Tibial nerve (tissue), 4 donors: ENCODE measurements around the gene PKP4. TPM values are rescaled to one million over a fixed set of nuclear protein-coding genes. Genes with fewer than 3 reads are reported as not detected.

Source experiments
- DNase-seq, 2 donors: peaks; one replicate each; pipeline ENCODE4 v3.0.0-alpha.2; 2019; ENCODE audit warnings: low spot score in 2 of 2
- H3K27ac ChIP-seq, 4 donors: fragments of 200-600 bp; sonication (generic) in 3 of 4; one replicate each; pipeline ENCODE4 v1.5.1; 2017 to 2019; ENCODE audit warnings: mild to moderate bottlenecking in 1 of 4
- H3K27me3 ChIP-seq, 2 donors: fragments of 200-600 bp; sonication (generic) in 1 of 2; one replicate each; pipeline versions ENCODE4 v1.5.1 to v1.6.0; 2017 to 2019
- H3K36me3 ChIP-seq, 3 donors: fragments of 200-600 bp; sonication (generic); one replicate each; pipeline ENCODE4 v1.5.1; 2018 to 2019
- H3K4me1 ChIP-seq, 4 donors: fragments of 200-600 bp; sonication (generic) in 3 of 4; one replicate each; pipeline ENCODE4 v1.5.1; 2017 to 2019
- H3K4me3 ChIP-seq, 4 donors: fragments of 200-600 bp; sonication (generic) in 3 of 4; one replicate each; pipeline ENCODE4 v1.5.1; 2017 to 2019; ENCODE audit warnings: mild to moderate bottlenecking in 1 of 4, moderate library complexity in 1 of 4
- H3K9me3 ChIP-seq, 4 donors: fragments of 200-600 bp; sonication (generic) in 3 of 4; one replicate each; pipeline ENCODE4 v1.5.1; 2017 to 2019
- EP300 ChIP-seq, 2 donors: sonication (generic); formaldehyde crosslinking; IDR thresholded peaks; one replicate each; pipeline ENCODE4 v1.6.1; 2017; ENCODE audit warnings: antibody characterized with exemption in 2 of 2, mild to moderate bottlenecking in 1 of 2
- POLR2A ChIP-seq, 2 donors: fragments of 450-650 bp; IDR thresholded peaks; one replicate each; pipeline ENCODE4 v1.6.1; 2017; ENCODE audit warnings: antibody characterized with exemption in 2 of 2, mild to moderate bottlenecking in 2 of 2, moderate library complexity in 2 of 2
- WGBS, 2 donors: methylation state at CpG; one replicate each; pipeline ENCODE4 v1.1.5; 2018; 5-methylcytosine and 5-hydroxymethylcytosine counted together
- total RNA-seq, 4 donors: library from RNA; depleted of rRNA; stranded (reverse); fragments of >200 nt; gene quantifications; one replicate each; pipeline ENCODE4 v1.1.0, GENCODE V29; 2016
- TF ChIP-seq, protein P1 (sequence below), 5 experiments: fragments of 200-600 bp in 3 of 5; fragments of 450-650 bp in 2 of 5; sonication (generic) in 3 of 5; IDR thresholded peaks; one replicate each; pipeline ENCODE4 v1.5.1; 2016 to 2019; ENCODE audit warnings: antibody characterized with exemption in 5 of 5, mild to moderate bottlenecking in 3 of 5, moderate library complexity in 2 of 5

Gene PKP4
- total RNA-seq, 4 donors from 2014 or later, result 57.8 to 100 (median 92.0) TPM

DNA sequence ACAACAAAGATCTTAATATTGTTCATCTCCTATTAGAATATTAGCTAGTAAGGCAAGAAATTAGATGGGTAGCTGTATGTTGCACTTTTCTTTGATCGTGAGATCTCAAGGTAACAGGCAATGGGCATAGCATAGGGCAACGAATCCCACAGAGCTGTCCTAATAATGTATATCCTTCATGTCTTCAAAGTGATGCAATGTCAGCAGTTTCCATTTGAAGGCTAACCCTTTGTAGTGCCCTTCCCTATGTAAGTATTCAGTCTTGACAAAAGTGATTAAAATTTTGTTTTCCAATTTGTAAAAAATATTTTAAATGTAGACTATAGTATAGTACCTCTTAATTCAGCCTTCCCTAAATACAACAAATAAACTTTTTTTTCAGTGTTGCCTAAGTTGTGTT is 112.5 kb downstream of the PKP4 start:
- DNase-seq, result no peak
- Histone ChIP-seq H3K4me1 (no peaks in the 10 kb centered on the region), H3K4me3 (no peak overlapping the region), H3K36me3 (peaks cover 0 to 7% (median 0%) of the 10 kb centered on the region in 3 donors), H3K27me3 (no peaks in the 10 kb centered on the region), H3K9me3 (peaks cover 0 to 16% (median 0%) of the 10 kb centered on the region in 4 donors), H3K27ac (no peak overlapping the region)
- 86 to 95% methylated on average over 2 of the region's 2 CpGs for WGBS, 2 donors
- TF ChIP-seq POLR2A (IDR thresholded peaks at IDR 0.05), result no peak
- no peak for TF ChIP-seq EP300 (IDR thresholded peaks at IDR 0.05)
- TF ChIP-seq, protein P1, sequence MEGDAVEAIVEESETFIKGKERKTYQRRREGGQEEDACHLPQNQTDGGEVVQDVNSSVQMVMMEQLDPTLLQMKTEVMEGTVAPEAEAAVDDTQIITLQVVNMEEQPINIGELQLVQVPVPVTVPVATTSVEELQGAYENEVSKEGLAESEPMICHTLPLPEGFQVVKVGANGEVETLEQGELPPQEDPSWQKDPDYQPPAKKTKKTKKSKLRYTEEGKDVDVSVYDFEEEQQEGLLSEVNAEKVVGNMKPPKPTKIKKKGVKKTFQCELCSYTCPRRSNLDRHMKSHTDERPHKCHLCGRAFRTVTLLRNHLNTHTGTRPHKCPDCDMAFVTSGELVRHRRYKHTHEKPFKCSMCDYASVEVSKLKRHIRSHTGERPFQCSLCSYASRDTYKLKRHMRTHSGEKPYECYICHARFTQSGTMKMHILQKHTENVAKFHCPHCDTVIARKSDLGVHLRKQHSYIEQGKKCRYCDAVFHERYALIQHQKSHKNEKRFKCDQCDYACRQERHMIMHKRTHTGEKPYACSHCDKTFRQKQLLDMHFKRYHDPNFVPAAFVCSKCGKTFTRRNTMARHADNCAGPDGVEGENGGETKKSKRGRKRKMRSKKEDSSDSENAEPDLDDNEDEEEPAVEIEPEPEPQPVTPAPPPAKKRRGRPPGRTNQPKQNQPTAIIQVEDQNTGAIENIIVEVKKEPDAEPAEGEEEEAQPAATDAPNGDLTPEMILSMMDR (IDR thresholded peaks at IDR 0.05), result no peak

DNA sequence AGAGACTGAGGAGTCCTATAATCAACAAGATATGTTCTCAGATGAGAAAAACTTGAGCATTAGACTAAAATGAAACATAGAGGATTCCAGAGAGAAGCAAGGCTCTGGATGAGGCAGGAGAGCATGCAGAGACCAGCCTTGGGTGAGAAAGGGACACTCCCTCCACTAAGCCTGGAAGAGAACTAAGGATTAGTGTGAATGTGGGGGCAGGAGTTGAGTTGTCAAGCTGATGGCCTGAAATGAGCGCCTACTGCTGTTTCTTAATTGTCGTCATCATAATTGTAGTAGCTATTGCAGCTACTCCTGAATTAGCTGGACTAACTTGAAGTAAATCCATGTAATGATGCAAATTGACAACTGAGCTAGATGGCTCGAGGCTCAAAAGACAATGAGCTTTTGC is 114.1 kb downstream of the PKP4 start:
- H3K9me3 ChIP-seq, result peaks cover 0 to 16% (median 0%) of the 10 kb centered on the region in 4 donors
- H3K36me3 ChIP-seq, result peaks cover 0 to 7% (median 0%) of the 10 kb centered on the region in 3 donors
- WGBS, 2 donors, result 86 to 95% methylated on average over 3 of the region's 3 CpGs
- DNase-seq, result no peak
- H3K4me1 ChIP-seq, result peaks cover 0 to 3% (median 0%) of the 10 kb centered on the region in 4 donors
- H3K4me3 ChIP-seq, result no peak overlapping the region
- no peak overlapping the region for H3K27ac ChIP-seq
- TF ChIP-seq EP300 (IDR thresholded peaks at IDR 0.05) (no peak), POLR2A (IDR thresholded peaks at IDR 0.05) (no peak)
- TF ChIP-seq, protein P1 (IDR thresholded peaks at IDR 0.05), result no peak
- H3K27me3 ChIP-seq, result no peaks in the 10 kb centered on the region

DNA sequence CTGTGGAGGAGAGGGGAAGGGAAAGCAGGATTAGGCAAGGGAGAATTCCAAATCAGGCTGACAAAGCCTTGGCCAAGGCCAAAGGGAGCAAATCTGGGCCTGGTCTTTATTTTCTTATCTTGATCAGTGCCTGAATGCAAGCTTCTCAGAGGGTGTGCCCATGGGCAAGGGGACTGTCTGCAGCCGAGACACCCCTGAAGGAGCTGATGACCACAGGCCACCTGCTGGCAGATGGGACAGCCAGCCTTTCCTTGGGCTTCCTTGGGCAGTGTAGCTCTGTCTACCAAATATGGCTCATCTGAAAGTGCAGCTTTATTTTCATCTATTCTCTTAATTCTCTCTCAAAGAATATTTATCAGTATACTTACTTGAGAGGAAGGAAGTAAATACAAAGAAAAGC is 117.0 kb downstream of the PKP4 start:
- 73 to 94% methylated on average over 1 of the region's 1 CpG for WGBS, 2 donors
- H3K4me1 ChIP-seq, result peaks cover 0 to 3% (median 0%) of the 10 kb centered on the region in 4 donors
- no peak overlapping the region for H3K4me3 ChIP-seq
- no peak overlapping the region for H3K27ac ChIP-seq
- no peak for DNase-seq
- H3K27me3 ChIP-seq, result no peaks in the 10 kb centered on the region
- H3K36me3 ChIP-seq, result peaks cover 0 to 7% (median 0%) of the 10 kb centered on the region in 3 donors
- no peak for TF ChIP-seq EP300 (IDR thresholded peaks at IDR 0.05)
- TF ChIP-seq, protein P1 (IDR thresholded peaks at IDR 0.05), result no peak
- no peak for TF ChIP-seq POLR2A (IDR thresholded peaks at IDR 0.05)
- peaks cover 0 to 16% (median 0%) of the 10 kb centered on the region in 4 donors for H3K9me3 ChIP-seq

DNA sequence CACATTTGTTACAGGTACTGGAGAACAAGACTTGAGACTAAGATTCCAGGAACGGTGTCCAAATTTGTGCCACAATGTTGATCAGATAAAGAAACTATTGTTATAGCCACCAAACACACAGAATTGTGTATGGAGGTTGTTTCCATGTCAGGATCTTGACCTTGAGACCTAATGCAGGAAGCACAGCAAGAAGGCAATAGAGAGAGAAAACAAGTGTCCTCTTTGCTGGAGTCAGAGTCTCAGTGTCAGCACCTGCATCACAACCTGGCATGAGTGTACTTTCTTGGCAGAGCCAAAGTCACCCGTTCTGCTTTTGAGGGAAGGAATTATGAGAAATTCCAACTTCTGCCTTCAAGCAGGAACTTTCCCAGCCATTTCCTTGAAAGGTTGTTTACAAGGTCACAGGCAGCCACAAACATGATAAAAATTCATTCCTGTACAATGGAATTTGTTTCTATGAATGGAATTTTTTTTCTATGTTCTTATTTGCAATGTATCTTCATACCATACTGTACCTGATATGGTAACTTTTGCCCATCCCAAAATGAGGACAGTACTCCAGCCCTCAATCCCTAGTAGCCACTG is 118.4 kb downstream of the PKP4 start:
- WGBS, 2 donors, result 36 to 65% methylated on average over 2 of the region's 2 CpGs
- Histone ChIP-seq H3K27me3 (no peaks in the 10 kb centered on the region), H3K9me3 (peaks cover 0 to 16% (median 0%) of the 10 kb centered on the region in 4 donors), H3K27ac (no peak overlapping the region), H3K4me1 (peaks cover 0 to 3% (median 0%) of the 10 kb centered on the region in 4 donors), H3K4me3 (no peak overlapping the region), H3K36me3 (peaks cover 0 to 7% (median 0%) of the 10 kb centered on the region in 3 donors)
- no peak for DNase-seq
- no peak for TF ChIP-seq POLR2A (IDR thresholded peaks at IDR 0.05)
- TF ChIP-seq EP300 (IDR thresholded peaks at IDR 0.05), result no peak
- TF ChIP-seq, protein P1 (IDR thresholded peaks at IDR 0.05), result no peak

DNA sequence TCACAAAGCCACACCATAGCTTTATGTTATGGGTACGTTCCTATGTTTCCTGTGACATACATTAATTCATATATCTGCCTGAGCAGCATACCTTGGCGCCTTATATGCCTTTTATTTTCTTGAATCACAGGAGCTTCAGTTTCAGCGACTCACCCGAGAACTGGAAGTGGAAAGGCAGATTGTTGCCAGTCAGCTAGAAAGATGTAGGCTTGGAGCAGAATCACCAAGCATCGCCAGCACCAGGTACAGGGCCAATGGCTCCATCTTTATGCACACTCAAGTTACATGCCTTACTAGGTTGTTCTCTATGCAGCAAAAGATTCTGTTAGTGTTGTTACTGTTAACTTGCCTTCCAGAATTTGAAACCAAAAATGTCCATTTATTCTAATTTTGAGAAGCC is 120.4 kb downstream of the PKP4 start:
- no peak overlapping the region for H3K27ac ChIP-seq
- no peaks in the 10 kb centered on the region for H3K27me3 ChIP-seq
- H3K9me3 ChIP-seq, result peaks cover 0 to 7% (median 0%) of the 10 kb centered on the region in 4 donors
- peaks cover 0 to 3% (median 0%) of the 10 kb centered on the region in 4 donors for H3K4me1 ChIP-seq
- H3K4me3 ChIP-seq, result no peak overlapping the region
- 94 to 98% methylated on average over 5 of the region's 5 CpGs for WGBS, 2 donors
- TF ChIP-seq, protein P1 (IDR thresholded peaks at IDR 0.05), result no peak
- no peak for TF ChIP-seq EP300 (IDR thresholded peaks at IDR 0.05)
- no peak for TF ChIP-seq POLR2A (IDR thresholded peaks at IDR 0.05)
- H3K36me3 ChIP-seq, result peaks cover 0 to 10% (median 0%) of the 10 kb centered on the region in 3 donors
- no peak for DNase-seq
